CD1c-positive myeloid dendritic cell (primary cell): ENCODE data around the gene CCDC159.
"Not testable (repeated sequence)": the region's sequence is repeated elsewhere in the genome, so short reads cannot be mapped to it uniquely, and the experiment has no call there.

Experiments
- DNase-seq: peaks from one replicate; pipeline ENCODE4 v3.0.0-alpha.2; 2016; ENCODE audit errors: extremely low spot score

CCDC159 gene

GRCh38 chr19:11338121-11338520 is 8.2 kb upstream of the CCDC159 start:
- no peak for DNase-seq

- DNase-seq: no peak
These were observed 7.6 kb upstream of the CCDC159 start for GRCh38 chr19:11338569-11339253.

- peak; percentile 90 for DNase-seq
These were observed 6.8 kb upstream of the CCDC159 start, which contains the start of gene RAB3D for GRCh38 chr19:11339254-11340098. RAB3D (minus strand) TSS chr19:11339657; CDS start chr19:11337399, 2,258 bp downstream.

- DNase-seq: not testable (repeated sequence)
These were observed 6.2 kb upstream of the CCDC159 start for GRCh38 chr19:11340099-11340467.

GRCh38 chr19:11342429-11342828 is 3.9 kb upstream of the CCDC159 start:
- DNase-seq: no peak

GRCh38 chr19:11345122-11345803 is 1.1 kb upstream of the CCDC159 start:
- no peak for DNase-seq

GRCh38 chr19:11347546-11348039 is 1.3 kb downstream of the CCDC159 start:
- no peak for DNase-seq

GRCh38 chr19:11349171-11349570 is 2.9 kb downstream of the CCDC159 start:
- DNase-seq: no peak

GRCh38 chr19:11354102-11354501 is 7.8 kb downstream of the CCDC159 start:
- not testable (repeated sequence) for DNase-seq

- DNase-seq: peak; percentile 96
These were observed 9.1 kb downstream of the CCDC159 start, which contains the start of gene PLPPR2 for GRCh38 chr19:11355160-11356073. PLPPR2 (plus strand) TSS chr19:11355432; CDS start chr19:11357674, 2,242 bp downstream.

- DNase-seq: no peak
These were observed 9.7 kb downstream of the CCDC159 start for GRCh38 chr19:11356074-11356397.

GRCh38 chr19:11356676-11357550 is 10.6 kb downstream of the CCDC159 start:
- DNase-seq: no peak

GRCh38 chr19:11359421-11359820 is 13.1 kb downstream of the CCDC159 start:
- no peak for DNase-seq

GRCh38 chr19:11361037-11361770 is 14.9 kb downstream of the CCDC159 start:
- no peak for DNase-seq

GRCh38 chr19:11361771-11362731 is 15.7 kb downstream of the CCDC159 start:
- DNase-seq: no peak

- DNase-seq: no peak
These were observed 17.6 kb downstream of the CCDC159 start for GRCh38 chr19:11363881-11364280.

GRCh38 chr19:11364296-11364904 is 18.1 kb downstream of the CCDC159 start:
- no peak for DNase-seq

GRCh38 chr19:11364935-11365334 is 18.6 kb downstream of the CCDC159 start:
- no peak for DNase-seq
